MCF 10A (cell line): ENCODE measurements around the gene HYCC2. TPM values are rescaled to one million over a fixed set of nuclear protein-coding genes. Genes with fewer than 3 reads are reported as not detected.

Experiments
- BruUV-seq: library from RNA; stranded (reverse); fragments of 400-500 nt; replicated peaks from 2 replicates; lab custom pipeline; 2021; lab: Mats Ljungman, UMichigan
- CTCF ChIA-PET: fragments of 300-600 bp; sonication (Branson Sonifier 250); formaldehyde crosslinking; extraction: SDS; loops from one replicate; lab custom pipeline; 2021; ENCODE audit warnings: antibody characterized with exemption, inconsistent platforms; lab: Yijun Ruan, JAX
- POLR2A ChIA-PET: fragments of 300-600, 350-650 bp; sonication (Branson Sonifier 250); formaldehyde crosslinking; extraction: SDS; loops from one replicate; lab custom pipeline; 2020; ENCODE audit warnings: antibody characterized with exemption, inconsistent platforms; lab: Yijun Ruan, JAX
- DNase-seq: peaks from one replicate; pipeline ENCODE4 v3.0.0-alpha.2; 2018; ENCODE audit not compliant: unreplicated experiment
- H3K27ac Mint-ChIP-seq: one replicate; pipeline ENCODE4 v1.8.0; 2022; ENCODE audit warnings: mild to moderate bottlenecking, low read depth, mixed read lengths; ENCODE audit not compliant: unreplicated experiment
- H3K27me3 Mint-ChIP-seq: one replicate; pipeline ENCODE4 v1.8.0; 2022; ENCODE audit warnings: mixed read lengths; ENCODE audit not compliant: insufficient read depth, unreplicated experiment
- H3K36me3 Mint-ChIP-seq: one replicate; pipeline ENCODE4 v1.8.0; 2022; ENCODE audit warnings: mild to moderate bottlenecking, moderate library complexity, mixed read lengths; ENCODE audit not compliant: insufficient read depth, unreplicated experiment
- H3K4me1 Mint-ChIP-seq: one replicate; pipeline ENCODE4 v1.8.0; 2022; ENCODE audit warnings: mixed read lengths; ENCODE audit not compliant: insufficient read depth, unreplicated experiment
- H3K4me3 Mint-ChIP-seq: one replicate; pipeline ENCODE4 v1.8.0; 2022; ENCODE audit warnings: mild to moderate bottlenecking, moderate library complexity, mixed read lengths; ENCODE audit not compliant: unreplicated experiment
- H3K9me3 Mint-ChIP-seq: one replicate; pipeline ENCODE4 v1.8.0; 2022; ENCODE audit warnings: mixed read lengths; ENCODE audit not compliant: unreplicated experiment
- intact Hi-C: fragments of 100-400 bp; cut with micrococcal nuclease; formaldehyde crosslinking; loops from 2 replicates; pipeline ENCODE4 v1.14.1; 2022
- total RNA-seq: library from RNA; stranded (reverse); gene quantifications from 2 replicates; pipeline ENCODE4 v1.2.3, GENCODE V29; 2022
- TF ChIP-seq, protein P1 (sequence below): fragments of 200-600 bp; IDR thresholded peaks from one replicate; pipeline ENCODE4 v1.8.0; 2022; ENCODE audit warnings: antibody characterized with exemption, mild to moderate bottlenecking; ENCODE audit not compliant: unreplicated experiment

Gene HYCC2
- total RNA-seq, 1 experiment from 2014 or later, result 13.7 TPM

DNA sequence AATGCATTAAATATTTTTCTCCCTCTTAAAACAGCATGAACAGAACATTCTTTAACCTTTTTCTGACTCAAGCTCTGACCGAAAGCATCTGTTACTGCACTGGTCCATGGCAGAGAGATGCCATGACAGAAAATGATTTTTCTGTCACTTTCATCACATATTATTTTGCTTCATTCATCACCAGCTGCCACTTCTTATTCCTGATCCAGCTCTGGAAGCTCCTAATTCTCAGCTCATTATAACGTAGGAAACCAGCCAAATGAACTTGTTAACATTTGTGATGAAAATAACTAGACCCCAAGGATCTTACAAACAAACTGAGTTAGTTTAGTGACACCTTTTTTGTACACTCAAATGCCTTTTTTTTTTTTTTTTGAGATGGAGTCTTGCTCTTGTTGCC, 36.9 kb upstream of the HYCC2 start:
- no peak overlapping the region for H3K4me3 Mint-ChIP-seq
- POLR2A ChIA-PET, result interaction anchor here (0.6 to 3.0 kb wide), 2 partner anchors 8 to 9 kb away, joined by 3 to 18 read pairs; partner anchors contain the start of gene CFLAR
- intact Hi-C loops, result no loop called here
- no TSS peak for BruUV-seq
- H3K36me3 Mint-ChIP-seq, result peaks cover 5% of the 10 kb centered on the region
- TF ChIP-seq, protein P1, sequence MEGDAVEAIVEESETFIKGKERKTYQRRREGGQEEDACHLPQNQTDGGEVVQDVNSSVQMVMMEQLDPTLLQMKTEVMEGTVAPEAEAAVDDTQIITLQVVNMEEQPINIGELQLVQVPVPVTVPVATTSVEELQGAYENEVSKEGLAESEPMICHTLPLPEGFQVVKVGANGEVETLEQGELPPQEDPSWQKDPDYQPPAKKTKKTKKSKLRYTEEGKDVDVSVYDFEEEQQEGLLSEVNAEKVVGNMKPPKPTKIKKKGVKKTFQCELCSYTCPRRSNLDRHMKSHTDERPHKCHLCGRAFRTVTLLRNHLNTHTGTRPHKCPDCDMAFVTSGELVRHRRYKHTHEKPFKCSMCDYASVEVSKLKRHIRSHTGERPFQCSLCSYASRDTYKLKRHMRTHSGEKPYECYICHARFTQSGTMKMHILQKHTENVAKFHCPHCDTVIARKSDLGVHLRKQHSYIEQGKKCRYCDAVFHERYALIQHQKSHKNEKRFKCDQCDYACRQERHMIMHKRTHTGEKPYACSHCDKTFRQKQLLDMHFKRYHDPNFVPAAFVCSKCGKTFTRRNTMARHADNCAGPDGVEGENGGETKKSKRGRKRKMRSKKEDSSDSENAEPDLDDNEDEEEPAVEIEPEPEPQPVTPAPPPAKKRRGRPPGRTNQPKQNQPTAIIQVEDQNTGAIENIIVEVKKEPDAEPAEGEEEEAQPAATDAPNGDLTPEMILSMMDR, result no peak
- CTCF ChIA-PET, result interaction anchor here (0.6 to 2.1 kb wide), 5 partner anchors 10 to 787 kb away, joined by 3 to 5 read pairs (median 3); no protein-coding TSS in a partner anchor
- no peak overlapping the region for H3K27ac Mint-ChIP-seq
- no peaks in the 10 kb centered on the region for H3K9me3 Mint-ChIP-seq
- H3K27me3 Mint-ChIP-seq, result no peaks in the 10 kb centered on the region
- DNase-seq, result no peak
- no peaks in the 10 kb centered on the region for H3K4me1 Mint-ChIP-seq

GRCh38 chr2:201107624-201108023, 36.2 kb upstream of the HYCC2 start:
- DNase-seq, result no peak
- intact Hi-C loops, result no loop called here
- POLR2A ChIA-PET, result interaction anchor here (3.0 kb wide), 1 partner anchor 9 kb away, joined by 18 read pairs; the partner anchor contains the start of gene CFLAR
- no TSS peak for BruUV-seq
- Mint-ChIP-seq H3K4me1 (no peaks in the 10 kb centered on the region), H3K27ac (no peak overlapping the region), H3K36me3 (peaks cover 5% of the 10 kb centered on the region), H3K9me3 (no peaks in the 10 kb centered on the region), H3K27me3 (no peaks in the 10 kb centered on the region), H3K4me3 (no peak overlapping the region)
- TF ChIP-seq, protein P1, result no peak
- CTCF ChIA-PET, result interaction anchor here (0.6 to 1.6 kb wide), 6 partner anchors 8 to 347 kb away, joined by 3 to 4 read pairs (median 3); partner anchors contain the start of gene CFLAR

- CTCF ChIA-PET, result interaction anchor here (0.9 kb wide), 1 partner anchor 10 kb away, joined by 5 read pairs; no protein-coding TSS in a partner anchor
- Mint-ChIP-seq H3K27ac (no peak overlapping the region), H3K4me1 (no peaks in the 10 kb centered on the region), H3K36me3 (peaks cover 5% of the 10 kb centered on the region), H3K27me3 (no peaks in the 10 kb centered on the region), H3K9me3 (no peaks in the 10 kb centered on the region), H3K4me3 (no peak overlapping the region)
- TF ChIP-seq, protein P1, result no peak
- intact Hi-C loops, result no loop called here
- POLR2A ChIA-PET, result interaction anchor here (3.0 kb wide), 1 partner anchor 11 kb away, joined by 18 read pairs; the partner anchor contains the start of gene CFLAR
- BruUV-seq, result no TSS peak
- no peak for DNase-seq
These were observed 34.3 kb upstream of the HYCC2 start for GRCh38 chr2:201105759-201106158.

GRCh38 chr2:201100497-201100896, 29.0 kb upstream of the HYCC2 start:
- no peak overlapping the region for H3K27ac Mint-ChIP-seq
- no peaks in the 10 kb centered on the region for H3K27me3 Mint-ChIP-seq
- no peak overlapping the region for H3K4me3 Mint-ChIP-seq
- TF ChIP-seq, protein P1, result no peak
- no peaks in the 10 kb centered on the region for H3K4me1 Mint-ChIP-seq
- DNase-seq, result no peak
- BruUV-seq, result no TSS peak
- CTCF ChIA-PET, result no interaction called here
- H3K36me3 Mint-ChIP-seq, result no peaks in the 10 kb centered on the region
- intact Hi-C loops, result no loop called here
- POLR2A ChIA-PET, result no interaction called here
- no peaks in the 10 kb centered on the region for H3K9me3 Mint-ChIP-seq
